CD4-positive, alpha-beta T cell (primary cell): ENCODE measurements around the gene CFAP161. TPM values are rescaled to one million over a fixed set of nuclear protein-coding genes. Genes with fewer than 3 reads are reported as not detected.
A peak's percentile ranks its signal among the peaks of the same experiment; 100 is the strongest.

ENCODE experiments used
- ATAC-seq: fragments of 200-7000 bp; cut with Tn5 transposase; one replicate; pipeline ENCODE4 v1.10.0; 2022; ENCODE audit warnings: mild to moderate bottlenecking; ENCODE audit not compliant: poor library complexity
- CTCF ChIA-PET: fragments of 350-600 bp; sonication (Branson Sonifier 250); formaldehyde crosslinking; loops from one replicate; lab custom pipeline; 2021; ENCODE audit warnings: antibody characterized with exemption, inconsistent platforms; lab: Charles Lee
- POLR2A ChIA-PET: fragments of 350-600 bp; sonication (Branson Sonifier 250); formaldehyde crosslinking; loops from one replicate; lab custom pipeline; 2021; ENCODE audit warnings: antibody characterized with exemption, inconsistent platforms; lab: Charles Lee
- DNase-seq, 14 experiments: peaks; one replicate each; pipeline ENCODE4 v3.0.0-alpha.2; 2013 to 2020; ENCODE audit warnings: mixed read lengths in 2 of 14
- H3K27ac ChIP-seq, 2 donors: one replicate each; pipeline versions ENCODE4 v1.5.1 to v1.7.0; 2013; ENCODE audit warnings: low read length in 2 of 2, low read depth in 1 of 2, mild to moderate bottlenecking in 1 of 2
- H3K27me3 ChIP-seq, 2 experiments: 1 replicate in 1 of 2; 2 replicates in 1 of 2; pipeline versions ENCODE4 v1.6.1 to v1.7.0; 2013; ENCODE audit warnings: low read length in 2 of 2, control low read depth in 1 of 2, mild to moderate bottlenecking in 1 of 2, moderate library complexity in 1 of 2; ENCODE audit not compliant: insufficient read depth in 2 of 2, control insufficient read depth in 1 of 2
- H3K36me3 ChIP-seq: one replicate; pipeline ENCODE4 v1.6.1; 2013; ENCODE audit warnings: low read length, control low read depth; ENCODE audit not compliant: insufficient read depth
- H3K4me1 ChIP-seq: one replicate; pipeline ENCODE4 v1.6.1; 2013; ENCODE audit warnings: low read length, control low read depth; ENCODE audit not compliant: insufficient read depth
- H3K4me3 ChIP-seq: one replicate; pipeline ENCODE4 v1.5.1; 2013; ENCODE audit warnings: mild to moderate bottlenecking, low read length, moderate library complexity
- H3K9me3 ChIP-seq, 2 experiments: 1 replicate in 1 of 2; 2 replicates in 1 of 2; pipeline versions ENCODE4 v1.6.1 to v1.7.0; 2013; ENCODE audit warnings: low read length in 2 of 2, mild to moderate bottlenecking in 2 of 2, control low read depth in 1 of 2, moderate library complexity in 1 of 2; ENCODE audit not compliant: control insufficient read depth in 1 of 2, insufficient read depth in 1 of 2
- H3K27ac Mint-ChIP-seq: one replicate; pipeline ENCODE4 v1.8.0; 2020; ENCODE audit warnings: mixed read lengths
- H3K27me3 Mint-ChIP-seq: one replicate; pipeline ENCODE4 v1.8.0; 2021; ENCODE audit warnings: mixed read lengths
- H3K36me3 Mint-ChIP-seq: one replicate; pipeline ENCODE4 v1.8.0; 2021; ENCODE audit warnings: low read depth, mixed read lengths
- H3K4me1 Mint-ChIP-seq: one replicate; pipeline ENCODE4 v1.8.0; 2021; ENCODE audit warnings: low read depth, mixed read lengths
- H3K4me3 Mint-ChIP-seq: one replicate; pipeline ENCODE4 v1.8.0; 2020; ENCODE audit warnings: mild to moderate bottlenecking, mixed read lengths
- H3K9me3 Mint-ChIP-seq: one replicate; pipeline ENCODE4 v1.8.0; 2020; ENCODE audit warnings: mixed read lengths
- intact Hi-C, 2 experiments: fragments of 100-400 bp; cut with DNase I in 1 of 2; cut with micrococcal nuclease in 1 of 2; formaldehyde crosslinking; loops; one replicate each; pipeline versions ENCODE4 v1.15.1 to v1.9.0; 2023 to 2025; cut with DNase I, micrococcal nuclease
- total RNA-seq, 174 experiments: library from RNA in 2 of 174; stranded (reverse) in 2 of 174; gene quantifications; one replicate each; pipeline ENCODE4 v1.2.3 and lab custom pipeline; 2021 to 2026
- TF ChIP-seq, protein P1 (sequence below): fragments of 200-600 bp; IDR thresholded peaks from one replicate; pipeline ENCODE4 v1.8.0; 2022; ENCODE audit warnings: antibody characterized with exemption, mild to moderate bottlenecking

Gene CFAP161
- total RNA-seq, 2 experiments from 2014 or later: not detected

DNA sequence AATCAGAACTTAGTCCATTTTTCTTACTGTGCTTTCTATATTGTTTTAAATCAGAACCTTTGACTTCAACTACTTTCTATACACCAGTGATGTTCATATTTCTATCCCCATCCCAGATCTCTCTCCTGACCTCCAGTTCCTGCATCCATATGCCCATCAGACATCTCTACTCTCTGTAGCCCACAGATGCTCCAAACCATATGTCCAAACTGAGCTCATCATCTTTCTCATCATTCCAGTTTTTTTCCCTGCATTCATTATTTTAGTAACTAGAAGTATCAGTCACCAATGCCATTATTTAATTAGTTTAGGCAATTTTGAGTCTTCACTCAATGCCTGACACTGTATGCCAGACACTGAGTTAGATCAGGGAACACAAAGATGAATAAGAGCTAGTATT, 37.2 kb downstream of the CFAP161 start:
- Mint-ChIP-seq H3K27me3 (peaks cover 14% of the 10 kb centered on the region), H3K4me3 (no peak overlapping the region), H3K27ac (no peak overlapping the region), H3K4me1 (no peaks in the 10 kb centered on the region), H3K9me3 (no peaks in the 10 kb centered on the region), H3K36me3 (no peaks in the 10 kb centered on the region)
- no peak overlapping the region for H3K4me3 ChIP-seq
- TF ChIP-seq, protein P1, sequence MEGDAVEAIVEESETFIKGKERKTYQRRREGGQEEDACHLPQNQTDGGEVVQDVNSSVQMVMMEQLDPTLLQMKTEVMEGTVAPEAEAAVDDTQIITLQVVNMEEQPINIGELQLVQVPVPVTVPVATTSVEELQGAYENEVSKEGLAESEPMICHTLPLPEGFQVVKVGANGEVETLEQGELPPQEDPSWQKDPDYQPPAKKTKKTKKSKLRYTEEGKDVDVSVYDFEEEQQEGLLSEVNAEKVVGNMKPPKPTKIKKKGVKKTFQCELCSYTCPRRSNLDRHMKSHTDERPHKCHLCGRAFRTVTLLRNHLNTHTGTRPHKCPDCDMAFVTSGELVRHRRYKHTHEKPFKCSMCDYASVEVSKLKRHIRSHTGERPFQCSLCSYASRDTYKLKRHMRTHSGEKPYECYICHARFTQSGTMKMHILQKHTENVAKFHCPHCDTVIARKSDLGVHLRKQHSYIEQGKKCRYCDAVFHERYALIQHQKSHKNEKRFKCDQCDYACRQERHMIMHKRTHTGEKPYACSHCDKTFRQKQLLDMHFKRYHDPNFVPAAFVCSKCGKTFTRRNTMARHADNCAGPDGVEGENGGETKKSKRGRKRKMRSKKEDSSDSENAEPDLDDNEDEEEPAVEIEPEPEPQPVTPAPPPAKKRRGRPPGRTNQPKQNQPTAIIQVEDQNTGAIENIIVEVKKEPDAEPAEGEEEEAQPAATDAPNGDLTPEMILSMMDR: no peak
- no peak for DNase-seq
- intact Hi-C loops: no loop called here
- peaks cover 3% of the 10 kb centered on the region for H3K4me1 ChIP-seq
- H3K9me3 ChIP-seq: no peaks in the 10 kb centered on the region
- peaks cover 0 to 4% of the 10 kb centered on the region in 2 experiments for H3K27me3 ChIP-seq
- ChIA-PET POLR2A (no interaction called here), CTCF (no interaction called here)
- ATAC-seq: no peak
- no peaks in the 10 kb centered on the region for H3K36me3 ChIP-seq
- no peak overlapping the region for H3K27ac ChIP-seq

DNA sequence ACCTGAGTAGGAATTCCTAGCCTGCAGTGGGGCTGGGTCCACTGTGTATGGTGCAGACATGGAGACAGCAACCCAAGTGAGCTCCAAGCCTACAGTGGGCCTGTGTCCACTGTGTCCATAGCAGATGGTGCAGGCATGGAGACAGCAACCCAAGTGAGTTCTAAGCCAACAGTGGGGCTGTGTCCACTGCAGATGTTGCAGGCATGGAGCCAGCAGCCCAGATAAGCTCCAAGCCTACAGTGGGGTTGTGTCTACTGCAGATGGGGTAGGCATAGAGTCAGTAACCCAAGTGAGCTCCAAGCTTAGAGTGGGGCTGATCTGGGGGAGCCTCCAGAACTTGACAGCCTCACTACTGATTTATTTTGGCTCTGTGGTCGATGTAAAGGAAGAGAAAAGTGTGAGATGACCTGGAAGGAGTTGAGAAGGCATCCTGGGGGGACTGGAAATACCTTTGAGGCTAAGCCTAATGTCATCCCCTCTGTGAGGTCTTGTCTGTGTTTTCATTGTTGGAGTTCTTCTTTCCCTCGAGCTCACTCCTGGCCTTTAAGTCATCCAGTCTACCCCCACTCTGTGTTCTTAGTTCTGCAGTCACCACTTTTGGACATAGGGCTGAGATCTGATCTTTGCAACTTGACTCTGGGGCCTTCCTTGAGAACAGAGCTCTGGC, 40.2 kb downstream of the CFAP161 start:
- DNase-seq: no peak
- no peaks in the 10 kb centered on the region for H3K4me1 Mint-ChIP-seq

DNA sequence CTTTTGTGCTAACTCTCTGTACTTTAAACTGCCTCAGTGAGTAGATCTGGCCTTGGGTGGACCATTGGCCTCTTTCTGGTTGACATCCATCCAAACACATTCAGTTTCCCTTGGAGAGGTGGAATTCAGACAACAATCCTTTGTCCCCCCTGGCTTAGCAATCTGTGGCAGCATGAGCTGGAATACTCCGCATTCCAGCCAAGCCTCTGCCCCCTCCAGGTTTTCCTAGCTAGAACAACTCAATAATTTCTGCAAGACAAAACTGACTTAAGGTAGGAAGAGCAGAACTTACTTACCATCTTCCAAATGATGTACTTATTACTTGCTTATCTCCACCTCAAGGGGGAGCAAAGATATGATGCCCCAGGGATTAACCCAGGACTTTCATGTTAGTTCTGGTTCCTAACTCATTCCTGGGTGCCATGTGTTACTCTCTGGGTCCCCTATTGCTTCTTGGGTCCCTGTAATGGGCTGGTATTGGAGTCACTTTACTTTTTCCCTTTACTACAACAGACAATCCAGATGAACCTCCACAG, 40.8 kb downstream of the CFAP161 start:
- TF ChIP-seq, protein P1: no peak
- Histone ChIP-seq H3K27me3 (peaks cover 0 to 9% of the 10 kb centered on the region in 2 experiments), H3K27ac (no peak overlapping the region), H3K4me3 (no peak overlapping the region), H3K36me3 (no peaks in the 10 kb centered on the region), H3K4me1 (no peaks in the 10 kb centered on the region), H3K9me3 (peaks cover 0 to 5% of the 10 kb centered on the region in 2 experiments)
- Mint-ChIP-seq H3K27ac (no peak overlapping the region), H3K27me3 (peaks cover 20% of the 10 kb centered on the region), H3K9me3 (no peaks in the 10 kb centered on the region), H3K4me1 (no peaks in the 10 kb centered on the region), H3K4me3 (no peak overlapping the region), H3K36me3 (no peaks in the 10 kb centered on the region)
- ChIA-PET POLR2A (no interaction called here), CTCF (interaction anchor here (1.3 kb wide), 1 partner anchor 91 kb away, joined by 4 read pairs; no protein-coding TSS in a partner anchor)
- ATAC-seq (no peak), DNase-seq (peak in 1 of 14 experiments; percentile 3)
- intact Hi-C loops: no loop called here

More for the DNA sequence above, 40.2 kb downstream of the CFAP161 start:
- no peak for ATAC-seq
- ChIA-PET CTCF (interaction anchor here (1.3 kb wide), 1 partner anchor 92 kb away, joined by 4 read pairs; no protein-coding TSS in a partner anchor), POLR2A (no interaction called here)
- Mint-ChIP-seq H3K36me3 (no peaks in the 10 kb centered on the region), H3K27ac (no peak overlapping the region), H3K4me3 (no peak overlapping the region), H3K9me3 (no peaks in the 10 kb centered on the region), H3K27me3 (peaks cover 16% of the 10 kb centered on the region)
- H3K4me3 ChIP-seq: no peak overlapping the region
- TF ChIP-seq, protein P1: no peak
- peaks cover 0 to 9% of the 10 kb centered on the region in 2 experiments for H3K27me3 ChIP-seq
- peaks cover 0 to 5% of the 10 kb centered on the region in 2 experiments for H3K9me3 ChIP-seq
- H3K4me1 ChIP-seq: no peaks in the 10 kb centered on the region
- no peak overlapping the region for H3K27ac ChIP-seq
- no peaks in the 10 kb centered on the region for H3K36me3 ChIP-seq
- intact Hi-C loops: no loop called here
